Prostate gland (tissue), 2 donors: ENCODE results near the gene CAMKK2.

ENCODE experiments used
- POLR2A ChIP-seq: fragments of 450-650 bp; IDR thresholded peaks from one replicate; pipeline ENCODE4 v1.6.1; 2016; ENCODE audit warnings: antibody characterized with exemption, mild to moderate bottlenecking
- TF ChIP-seq, protein P1 (sequence below), 4 experiments: fragments of 200-600 bp in 2 of 4; fragments of 450-650 bp in 2 of 4; sonication (generic) in 2 of 4; IDR thresholded peaks; 1 replicate in 3 of 4; 2 replicates in 1 of 4; pipeline ENCODE4 v1.5.1; 2016 to 2019; ENCODE audit warnings: antibody characterized with exemption in 4 of 4, mild to moderate bottlenecking in 2 of 4, moderate library complexity in 2 of 4

- TF ChIP-seq, protein P1, sequence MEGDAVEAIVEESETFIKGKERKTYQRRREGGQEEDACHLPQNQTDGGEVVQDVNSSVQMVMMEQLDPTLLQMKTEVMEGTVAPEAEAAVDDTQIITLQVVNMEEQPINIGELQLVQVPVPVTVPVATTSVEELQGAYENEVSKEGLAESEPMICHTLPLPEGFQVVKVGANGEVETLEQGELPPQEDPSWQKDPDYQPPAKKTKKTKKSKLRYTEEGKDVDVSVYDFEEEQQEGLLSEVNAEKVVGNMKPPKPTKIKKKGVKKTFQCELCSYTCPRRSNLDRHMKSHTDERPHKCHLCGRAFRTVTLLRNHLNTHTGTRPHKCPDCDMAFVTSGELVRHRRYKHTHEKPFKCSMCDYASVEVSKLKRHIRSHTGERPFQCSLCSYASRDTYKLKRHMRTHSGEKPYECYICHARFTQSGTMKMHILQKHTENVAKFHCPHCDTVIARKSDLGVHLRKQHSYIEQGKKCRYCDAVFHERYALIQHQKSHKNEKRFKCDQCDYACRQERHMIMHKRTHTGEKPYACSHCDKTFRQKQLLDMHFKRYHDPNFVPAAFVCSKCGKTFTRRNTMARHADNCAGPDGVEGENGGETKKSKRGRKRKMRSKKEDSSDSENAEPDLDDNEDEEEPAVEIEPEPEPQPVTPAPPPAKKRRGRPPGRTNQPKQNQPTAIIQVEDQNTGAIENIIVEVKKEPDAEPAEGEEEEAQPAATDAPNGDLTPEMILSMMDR (IDR thresholded peaks at IDR 0.05) = no peak
- no peak for TF ChIP-seq POLR2A
Observed at GRCh38 chr12:121223292-121224285, 72.9 kb downstream of the CAMKK2 start.
